HEK293T (cell line): ENCODE results near the gene VRK2.

Experiments
- BHLHE40 ChIP-seq: fragments of 450-650 bp; IDR thresholded peaks from 2 replicates; pipeline ENCODE4 v1.6.1; 2016; ENCODE audit warnings: mild to moderate bottlenecking, moderate library complexity, borderline replicate concordance
- ELF4 ChIP-seq: fragments of 450-650 bp; IDR thresholded peaks from 2 replicates; pipeline ENCODE4 v1.6.1; 2017; ENCODE audit warnings: antibody characterized with exemption
- FOXK2 ChIP-seq: fragments of 450-650 bp; IDR thresholded peaks from 2 replicates; pipeline ENCODE4 v1.6.1; 2016; ENCODE audit warnings: mild to moderate bottlenecking
- FOXM1 ChIP-seq: fragments of 450-650 bp; IDR thresholded peaks from 2 replicates; pipeline ENCODE4 v1.6.1; 2017; ENCODE audit warnings: mild to moderate bottlenecking, borderline replicate concordance
- SP1 ChIP-seq: fragments of 450-650 bp; IDR thresholded peaks from 2 replicates; pipeline ENCODE4 v1.6.1; 2017

DNA sequence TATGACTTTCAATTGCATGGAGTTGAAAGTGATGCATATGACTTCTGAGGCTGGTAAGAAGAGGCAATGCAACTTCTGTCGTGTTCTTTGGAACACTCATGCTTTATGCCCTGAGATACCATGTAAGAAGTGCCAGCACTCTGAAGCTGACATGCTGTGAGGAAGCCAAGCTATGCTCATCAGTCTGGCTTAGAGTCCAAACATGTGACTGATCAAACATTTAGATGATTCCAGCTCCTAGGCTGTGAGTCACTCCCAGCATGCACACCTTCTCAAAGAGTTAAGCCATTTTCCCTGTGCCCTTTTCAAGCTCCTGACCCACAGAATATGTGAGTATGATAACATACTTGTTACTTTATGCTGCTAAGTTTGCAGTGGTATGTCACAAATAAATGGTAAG lies 15.8 kb upstream of the VRK2 start:
- TF ChIP-seq ELF4 = no peak
- TF ChIP-seq BHLHE40 = no peak
- no peak for TF ChIP-seq SP1
- no peak for TF ChIP-seq FOXM1
- no peak for TF ChIP-seq FOXK2
